Suprapubic skin (tissue), 4 donors: Measurements from ENCODE around the gene GOLGA8S. TPM values are rescaled to one million over a fixed set of nuclear protein-coding genes. Genes with fewer than 3 reads are reported as not detected.

ENCODE experiments used
- total RNA-seq, 4 donors: library from RNA; depleted of rRNA; stranded (reverse); fragments of >200 nt; gene quantifications; one replicate each; pipeline ENCODE4 v1.1.0, GENCODE V29; 2016

Gene GOLGA8S
- total RNA-seq, 4 donors from 2014 or later, result not detected

Other genes starting within 250 kb of the GOLGA8S start
- gene GOLGA6L1, start 217.9 kb upstream of the GOLGA8S start, total RNA-seq, result not detected
- gene GOLGA6L26, start 20.6 kb upstream of the GOLGA8S start, total RNA-seq, result not detected
- gene GOLGA6L2, start 92.5 kb downstream of the GOLGA8S start, total RNA-seq, result not detected
- 1 to 10 TPM in 1 of 4 donors, under 1 TPM in 1, not detected in 2; 0.55 to 1.2 TPM for gene MKRN3, start 210.9 kb downstream of the GOLGA8S start, total RNA-seq